Measurements from ENCODE around the gene NPHP4.

Gene NPHP4

DNA sequence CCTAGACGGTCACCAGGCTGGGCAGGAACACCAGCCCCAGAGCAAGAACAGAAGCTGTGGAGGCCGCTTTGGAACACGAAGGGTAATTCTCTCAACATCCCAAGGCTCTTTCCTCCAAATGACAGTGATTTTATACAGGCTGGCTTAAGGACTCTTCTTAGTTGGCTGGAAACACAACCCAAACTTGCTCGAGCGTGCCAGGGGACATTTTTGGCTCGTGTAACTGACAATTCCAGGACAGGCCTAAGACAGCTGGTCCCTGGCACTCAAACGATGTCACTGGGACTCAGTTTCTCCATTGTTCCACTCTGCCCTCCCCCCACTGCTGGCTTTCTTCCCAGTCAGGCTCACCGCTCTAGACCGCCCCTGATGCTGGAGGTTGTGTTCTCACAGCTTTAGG is 164.7 kb downstream of the NPHP4 start:
- Histone ChIP-seq H3K27me3 (ENCODE audit: control insufficient read depth in 1 of 2, insufficient read depth in 2 of 2, low read length in 2 of 2) (peaks cover 0 to 12% of the 10 kb centered on the region in 2 donors), H3K9me3 (ENCODE audit: low read length) (no peaks in the 10 kb centered on the region), H3K4me3 (ENCODE audit: low read depth in 1 of 2, low read length in 2 of 2) (no peak overlapping the region), H3K36me3 (ENCODE audit: insufficient read depth, low read length) (no peaks in the 10 kb centered on the region), H3K9ac (ENCODE audit: low read length) (no peak overlapping the region), H3K27ac (ENCODE audit: low read depth, low read length) (no peak overlapping the region), H3K4me1 (ENCODE audit: insufficient read depth, low read length) (no peaks in the 10 kb centered on the region)

GRCh38 chr1:5826601-5827000 is 165.6 kb downstream of the NPHP4 start:
- H3K36me3 ChIP-seq (ENCODE audit: insufficient read depth, low read length) = no peaks in the 10 kb centered on the region
- H3K27ac ChIP-seq (ENCODE audit: low read depth, low read length) = no peak overlapping the region
- no peak overlapping the region for H3K4me3 ChIP-seq (ENCODE audit: low read depth in 1 of 2, low read length in 2 of 2)
- H3K9ac ChIP-seq (ENCODE audit: low read length) = no peak overlapping the region
- H3K9me3 ChIP-seq (ENCODE audit: low read length) = no peaks in the 10 kb centered on the region
- H3K27me3 ChIP-seq (ENCODE audit: control insufficient read depth in 1 of 2, insufficient read depth in 2 of 2, low read length in 2 of 2) = peaks cover 0 to 9% of the 10 kb centered on the region in 2 donors
- no peaks in the 10 kb centered on the region for H3K4me1 ChIP-seq (ENCODE audit: insufficient read depth, low read length)

DNA sequence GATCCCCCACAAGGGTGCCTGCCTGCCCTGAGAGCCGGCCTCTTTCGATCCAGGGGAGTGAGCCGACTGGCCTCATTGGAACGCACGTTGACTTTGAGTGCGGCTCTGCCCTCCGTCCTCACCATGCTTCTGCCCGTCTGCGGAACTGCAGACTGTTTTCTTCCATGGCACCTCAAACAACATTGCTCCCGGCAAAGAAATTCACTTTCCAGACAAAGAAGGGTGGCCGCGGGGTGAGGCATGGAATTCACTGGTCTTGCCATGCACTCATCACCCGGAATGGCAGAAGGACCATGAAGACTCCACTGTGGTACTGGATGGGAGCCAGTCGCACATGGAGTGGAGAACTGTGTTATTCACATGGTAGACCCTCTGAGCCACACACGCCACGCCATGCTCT is 169.5 kb downstream of the NPHP4 start:
- no peaks in the 10 kb centered on the region for H3K4me1 ChIP-seq (ENCODE audit: insufficient read depth, low read length)
- H3K9me3 ChIP-seq (ENCODE audit: low read length) = no peaks in the 10 kb centered on the region
- H3K36me3 ChIP-seq (ENCODE audit: insufficient read depth, low read length) = no peaks in the 10 kb centered on the region
- no peak overlapping the region for H3K9ac ChIP-seq (ENCODE audit: low read length)
- no peak overlapping the region for H3K4me3 ChIP-seq (ENCODE audit: low read depth in 1 of 2, low read length in 2 of 2)
- H3K27ac ChIP-seq (ENCODE audit: low read depth, low read length) = no peak overlapping the region
- no peaks in the 10 kb centered on the region for H3K27me3 ChIP-seq (ENCODE audit: control insufficient read depth in 1 of 2, insufficient read depth in 2 of 2, low read length in 2 of 2)

GRCh38 chr1:5822266-5822665 is 170.0 kb downstream of the NPHP4 start:
- H3K4me3 ChIP-seq (ENCODE audit: low read depth in 1 of 2, low read length in 2 of 2) = no peak overlapping the region
- H3K9me3 ChIP-seq (ENCODE audit: low read length) = no peaks in the 10 kb centered on the region
- no peaks in the 10 kb centered on the region for H3K36me3 ChIP-seq (ENCODE audit: insufficient read depth, low read length)
- peaks cover 0 to 3% of the 10 kb centered on the region in 2 donors for H3K27me3 ChIP-seq (ENCODE audit: control insufficient read depth in 1 of 2, insufficient read depth in 2 of 2, low read length in 2 of 2)
- no peak overlapping the region for H3K27ac ChIP-seq (ENCODE audit: low read depth, low read length)
- H3K4me1 ChIP-seq (ENCODE audit: insufficient read depth, low read length) = no peaks in the 10 kb centered on the region
- H3K9ac ChIP-seq (ENCODE audit: low read length) = no peak overlapping the region

DNA sequence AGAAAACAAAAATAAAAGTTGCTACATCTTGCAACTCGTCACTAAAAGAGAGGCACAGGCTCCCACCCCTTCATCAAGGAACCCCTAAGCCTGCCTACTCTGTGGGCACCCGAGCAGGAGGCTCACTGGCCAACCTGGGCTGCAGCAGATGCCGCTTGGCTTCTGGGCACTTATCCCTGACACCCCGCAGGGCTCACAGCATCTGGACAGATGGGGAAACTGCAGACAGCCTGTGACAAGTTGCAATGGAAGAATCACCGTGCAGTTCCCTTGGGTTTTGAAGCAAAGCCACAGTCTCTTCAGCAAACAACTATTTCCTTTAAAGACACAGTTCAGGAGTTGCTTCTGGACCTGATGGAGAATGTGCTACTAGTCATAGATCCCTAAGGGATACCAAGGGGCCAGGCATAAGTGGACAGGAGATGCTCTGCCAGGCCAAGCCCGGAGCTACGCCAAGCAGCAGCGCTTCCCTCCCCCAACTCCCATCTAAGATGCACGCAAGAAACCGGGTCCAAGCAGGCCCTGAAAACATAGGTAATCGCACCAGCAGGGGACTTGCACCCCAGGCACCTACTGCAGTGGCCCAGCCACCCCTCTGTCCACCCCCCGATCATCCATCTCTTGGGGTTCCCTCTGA is 170.6 kb downstream of the NPHP4 start:
- no peak overlapping the region for H3K4me3 ChIP-seq (ENCODE audit: low read depth in 1 of 2, low read length in 2 of 2)
- H3K9ac ChIP-seq (ENCODE audit: low read length) = no peak overlapping the region
- H3K27me3 ChIP-seq (ENCODE audit: control insufficient read depth in 1 of 2, insufficient read depth in 2 of 2, low read length in 2 of 2) = peaks cover 0 to 3% of the 10 kb centered on the region in 2 donors
- no peaks in the 10 kb centered on the region for H3K36me3 ChIP-seq (ENCODE audit: insufficient read depth, low read length)
- H3K9me3 ChIP-seq (ENCODE audit: low read length) = no peaks in the 10 kb centered on the region
- H3K27ac ChIP-seq (ENCODE audit: low read depth, low read length) = no peak overlapping the region
- H3K4me1 ChIP-seq (ENCODE audit: insufficient read depth, low read length) = no peaks in the 10 kb centered on the region

- Histone ChIP-seq H3K4me3 (ENCODE audit: low read depth in 1 of 2, low read length in 2 of 2) (no peak overlapping the region), H3K9me3 (ENCODE audit: low read length) (no peaks in the 10 kb centered on the region), H3K36me3 (ENCODE audit: insufficient read depth, low read length) (no peaks in the 10 kb centered on the region), H3K4me1 (ENCODE audit: insufficient read depth, low read length) (no peaks in the 10 kb centered on the region), H3K27ac (ENCODE audit: low read depth, low read length) (no peak overlapping the region), H3K9ac (ENCODE audit: low read length) (no peak overlapping the region), H3K27me3 (ENCODE audit: control insufficient read depth in 1 of 2, insufficient read depth in 2 of 2, low read length in 2 of 2) (peaks cover 0 to 3% of the 10 kb centered on the region in 2 donors)
Observed at GRCh38 chr1:5820026-5820421, 172.2 kb downstream of the NPHP4 start.

DNA sequence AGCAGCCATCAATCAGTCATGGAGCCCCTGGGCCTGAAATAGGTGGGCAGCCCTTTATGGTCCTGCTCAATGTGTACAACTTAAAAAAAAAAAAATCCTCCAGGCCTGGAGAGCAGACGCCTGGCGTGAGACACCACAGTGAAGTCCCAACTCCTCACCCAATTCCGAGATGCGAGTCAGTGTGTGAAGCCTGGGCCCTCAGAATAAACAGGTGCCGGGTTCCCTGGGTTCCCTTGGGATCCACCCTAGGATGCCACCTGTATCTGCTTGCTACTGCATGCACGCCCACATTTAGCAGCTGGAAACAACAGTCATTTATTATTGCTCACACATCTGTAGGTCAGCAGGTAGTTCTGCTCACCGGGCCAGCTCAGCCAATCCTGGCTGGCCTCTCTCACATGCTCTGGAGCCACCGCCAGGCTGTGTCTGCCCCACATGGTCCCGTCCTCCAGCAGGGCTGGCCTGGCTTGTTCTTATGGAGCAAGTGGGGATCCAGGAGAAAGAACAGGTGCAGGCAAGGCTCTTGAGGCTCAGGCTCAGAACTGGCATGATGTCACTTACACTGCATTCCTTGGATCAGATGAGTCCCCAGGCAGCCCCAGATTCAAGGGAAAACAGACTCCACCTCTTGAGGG is 172.7 kb downstream of the NPHP4 start:
- Histone ChIP-seq H3K9ac (ENCODE audit: low read length) (no peak overlapping the region), H3K27ac (ENCODE audit: low read depth, low read length) (no peak overlapping the region)

DNA sequence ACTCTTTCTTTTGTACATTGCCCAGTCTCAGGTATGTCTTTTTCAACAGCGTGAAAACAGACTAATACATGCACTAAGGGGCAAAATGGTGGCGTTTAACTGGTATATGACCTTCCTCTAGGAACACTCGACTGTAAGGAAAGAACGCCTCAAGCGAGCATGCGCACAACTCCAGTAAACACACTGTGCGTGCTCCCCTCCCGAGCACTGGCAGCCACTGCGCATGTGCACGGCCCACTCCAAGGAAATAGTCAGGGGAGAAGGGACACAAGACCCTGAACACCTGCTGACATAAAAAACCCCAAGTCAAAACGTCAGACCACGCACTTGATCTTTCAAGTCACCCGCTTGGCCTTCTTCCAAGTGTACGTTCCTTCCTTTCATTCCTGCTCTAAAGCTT is 173.5 kb downstream of the NPHP4 start:
- H3K27ac ChIP-seq (ENCODE audit: low read depth, low read length) = no peak overlapping the region
- no peaks in the 10 kb centered on the region for H3K36me3 ChIP-seq (ENCODE audit: insufficient read depth, low read length)
- no peaks in the 10 kb centered on the region for H3K9me3 ChIP-seq (ENCODE audit: low read length)
- no peak overlapping the region for H3K4me3 ChIP-seq (ENCODE audit: low read depth in 1 of 2, low read length in 2 of 2)
- H3K27me3 ChIP-seq (ENCODE audit: control insufficient read depth in 1 of 2, insufficient read depth in 2 of 2, low read length in 2 of 2) = peaks cover 0 to 3% of the 10 kb centered on the region in 2 donors
- H3K4me1 ChIP-seq (ENCODE audit: insufficient read depth, low read length) = no peaks in the 10 kb centered on the region
- no peak overlapping the region for H3K9ac ChIP-seq (ENCODE audit: low read length)

More for the DNA sequence above, 172.7 kb downstream of the NPHP4 start:
- Histone ChIP-seq H3K36me3 (ENCODE audit: insufficient read depth, low read length) (no peaks in the 10 kb centered on the region), H3K4me3 (ENCODE audit: low read depth in 1 of 2, low read length in 2 of 2) (no peak overlapping the region), H3K4me1 (ENCODE audit: insufficient read depth, low read length) (no peaks in the 10 kb centered on the region), H3K27me3 (ENCODE audit: control insufficient read depth in 1 of 2, insufficient read depth in 2 of 2, low read length in 2 of 2) (peaks cover 0 to 3% of the 10 kb centered on the region in 2 donors), H3K9me3 (ENCODE audit: low read length) (no peaks in the 10 kb centered on the region)

- no peaks in the 10 kb centered on the region for H3K36me3 ChIP-seq (ENCODE audit: insufficient read depth, low read length)
- H3K9ac ChIP-seq (ENCODE audit: low read length) = no peak overlapping the region
- H3K27me3 ChIP-seq (ENCODE audit: control insufficient read depth in 1 of 2, insufficient read depth in 2 of 2, low read length in 2 of 2) = peaks cover 0 to 3% of the 10 kb centered on the region in 2 donors
- H3K4me3 ChIP-seq (ENCODE audit: low read depth in 1 of 2, low read length in 2 of 2) = no peak overlapping the region
- no peaks in the 10 kb centered on the region for H3K9me3 ChIP-seq (ENCODE audit: low read length)
- no peaks in the 10 kb centered on the region for H3K4me1 ChIP-seq (ENCODE audit: insufficient read depth, low read length)
- no peak overlapping the region for H3K27ac ChIP-seq (ENCODE audit: low read depth, low read length)
Observed at GRCh38 chr1:5815716-5816115, 176.5 kb downstream of the NPHP4 start.

- H3K27ac ChIP-seq (ENCODE audit: low read depth, low read length) = no peak overlapping the region
- H3K9me3 ChIP-seq (ENCODE audit: low read length) = no peaks in the 10 kb centered on the region
- H3K4me3 ChIP-seq (ENCODE audit: low read depth in 1 of 2, low read length in 2 of 2) = no peak overlapping the region
- H3K4me1 ChIP-seq (ENCODE audit: insufficient read depth, low read length) = no peaks in the 10 kb centered on the region
- H3K36me3 ChIP-seq (ENCODE audit: insufficient read depth, low read length) = no peaks in the 10 kb centered on the region
- H3K9ac ChIP-seq (ENCODE audit: low read length) = no peak overlapping the region
- H3K27me3 ChIP-seq (ENCODE audit: control insufficient read depth in 1 of 2, insufficient read depth in 2 of 2, low read length in 2 of 2) = peaks cover 0 to 3% of the 10 kb centered on the region in 2 donors
Observed at GRCh38 chr1:5815211-5815610, 177.0 kb downstream of the NPHP4 start.

DNA sequence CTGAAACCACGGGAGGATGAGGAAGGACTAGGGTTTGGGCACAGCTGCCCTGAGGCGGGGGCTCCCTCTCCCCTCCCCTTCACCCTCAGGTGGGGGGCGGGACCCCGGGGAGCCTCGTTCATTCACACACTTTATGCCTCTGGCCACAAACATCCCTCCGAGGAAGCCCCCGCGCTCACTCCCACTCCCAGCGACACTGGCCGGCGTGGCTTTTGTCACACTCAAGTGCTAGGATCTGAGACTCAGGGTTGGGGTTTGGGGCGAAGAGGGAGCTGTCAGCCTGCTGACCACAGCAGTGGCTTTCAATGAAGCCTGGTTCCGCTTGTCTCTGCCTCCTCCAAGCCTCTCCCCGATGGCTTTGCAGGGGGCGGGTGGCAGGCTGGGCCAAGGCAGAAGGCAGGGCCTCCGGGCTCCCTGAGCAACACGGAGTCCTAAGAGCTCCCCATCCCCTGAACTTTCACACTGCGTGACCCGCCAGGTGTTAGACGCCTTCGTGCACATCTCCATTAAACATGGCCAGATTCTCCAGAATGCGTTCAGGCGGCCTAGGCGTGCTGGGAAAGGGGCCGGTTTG is 178.1 kb downstream of the NPHP4 start:
- no peaks in the 10 kb centered on the region for H3K4me1 ChIP-seq (ENCODE audit: insufficient read depth, low read length)
- H3K27me3 ChIP-seq (ENCODE audit: control insufficient read depth in 1 of 2, insufficient read depth in 2 of 2, low read length in 2 of 2) = peaks cover 0 to 3% of the 10 kb centered on the region in 2 donors
- no peaks in the 10 kb centered on the region for H3K36me3 ChIP-seq (ENCODE audit: insufficient read depth, low read length)
- no peak overlapping the region for H3K9ac ChIP-seq (ENCODE audit: low read length)
- no peak overlapping the region for H3K4me3 ChIP-seq (ENCODE audit: low read depth in 1 of 2, low read length in 2 of 2)
- H3K27ac ChIP-seq (ENCODE audit: low read depth, low read length) = no peak overlapping the region
- no peaks in the 10 kb centered on the region for H3K9me3 ChIP-seq (ENCODE audit: low read length)

DNA sequence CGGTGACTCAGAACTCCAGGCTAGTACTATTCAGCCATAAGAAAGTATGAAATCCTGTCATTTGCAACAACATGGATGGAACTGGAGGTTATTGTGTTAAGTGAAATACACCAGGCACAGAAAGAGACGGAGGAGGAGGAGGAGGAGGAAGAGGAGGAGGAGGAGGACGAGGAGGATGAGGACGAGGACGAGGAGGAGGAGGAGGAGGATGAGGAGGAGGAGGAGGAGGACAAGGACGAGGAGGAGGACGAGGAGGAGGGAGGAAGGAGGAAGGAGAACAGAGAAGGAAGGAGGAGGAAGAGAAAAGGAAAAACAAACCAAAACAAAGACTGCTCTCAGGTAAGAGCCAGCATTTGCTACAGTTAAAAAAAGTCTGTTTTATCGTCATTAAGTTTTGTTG is 178.7 kb downstream of the NPHP4 start:
- no peaks in the 10 kb centered on the region for H3K4me1 ChIP-seq (ENCODE audit: insufficient read depth, low read length)
- peaks cover 0 to 3% of the 10 kb centered on the region in 2 donors for H3K27me3 ChIP-seq (ENCODE audit: control insufficient read depth in 1 of 2, insufficient read depth in 2 of 2, low read length in 2 of 2)
- H3K4me3 ChIP-seq (ENCODE audit: low read depth in 1 of 2, low read length in 2 of 2) = no peak overlapping the region
- H3K27ac ChIP-seq (ENCODE audit: low read depth, low read length) = no peak overlapping the region
- H3K36me3 ChIP-seq (ENCODE audit: insufficient read depth, low read length) = no peaks in the 10 kb centered on the region
- H3K9ac ChIP-seq (ENCODE audit: low read length) = no peak overlapping the region
- no peaks in the 10 kb centered on the region for H3K9me3 ChIP-seq (ENCODE audit: low read length)
